SK-N-SH (cell line): ENCODE results near the gene SLCO2B1. TPM values are rescaled to one million over a fixed set of nuclear protein-coding genes. Genes with fewer than 3 reads are reported as not detected.

ENCODE experiments used
- CTCF ChIA-PET: fragments of 300-600, 350-600 bp; formaldehyde crosslinking; extraction: SDS; loops from one replicate; lab custom pipeline; 2021; lab: Yijun Ruan, JAX
- POLR2A ChIA-PET: fragments of 350-600 bp; sonication (Branson Sonifier 250); formaldehyde crosslinking; extraction: SDS; loops from one replicate; lab custom pipeline; 2020; ENCODE audit warnings: antibody characterized with exemption, inconsistent platforms; lab: Yijun Ruan, JAX
- DNase-seq: peaks from one replicate; pipeline ENCODE4 v3.0.0; 2012
- H2AFZ ChIP-seq: fragments of 200-600 bp; sonication (generic); 2 replicates; pipeline ENCODE4 v1.8.1; 2016; ENCODE audit warnings: antibody characterized with exemption, mild to moderate bottlenecking, low read depth
- H3F3A ChIP-seq: fragments of 200-600 bp; sonication (generic); replicated peaks from 2 replicates; pipeline ENCODE3; 2016; ENCODE audit warnings: antibody characterized with exemption, mild to moderate bottlenecking; ENCODE audit not compliant: insufficient read depth
- H3K27ac ChIP-seq, 2 experiments: fragments of 200-500 bp in 1 of 2; fragments of 200-600 bp in 1 of 2; sonication (Bioruptor generic) in 1 of 2; sonication (generic), shearing (Covaris generic) in 1 of 2; 2 replicates each; pipeline versions ENCODE4 v1.5.1 to v1.6.1; 2014 to 2016; ENCODE audit warnings: low read depth in 2 of 2, inconsistent platforms in 1 of 2, low read length in 1 of 2, mild to moderate bottlenecking in 1 of 2, mixed read lengths in 1 of 2
- H3K27me3 ChIP-seq: fragments of 200-600 bp; sonication (generic), shearing (Covaris generic); 2 replicates; pipeline ENCODE4 v1.6.1; 2016; ENCODE audit warnings: mixed run types; ENCODE audit not compliant: insufficient read depth
- H3K36me3 ChIP-seq, 2 experiments: fragments of 200-500 bp in 1 of 2; fragments of 200-600 bp in 1 of 2; sonication (Bioruptor generic) in 1 of 2; sonication (generic) in 1 of 2; replicated peaks in 1 of 2; 2 replicates each; pipeline versions ENCODE3 to v1.5.1; 2014 to 2016; ENCODE audit warnings: low read length in 1 of 2, mild to moderate bottlenecking in 1 of 2; ENCODE audit not compliant: insufficient read depth in 2 of 2, control insufficient read depth in 1 of 2
- H3K4me1 ChIP-seq, 2 experiments: fragments of 200-500 bp in 1 of 2; fragments of 200-600 bp in 1 of 2; sonication (Bioruptor generic) in 1 of 2; sonication (generic), shearing (Covaris generic) in 1 of 2; 2 replicates each; pipeline versions ENCODE4 v1.5.1 to v1.6.1; 2014 to 2016; ENCODE audit warnings: low read depth in 1 of 2, low read length in 1 of 2, mixed run types in 1 of 2; ENCODE audit not compliant: insufficient read depth in 2 of 2, control insufficient read depth in 1 of 2
- H3K4me2 ChIP-seq: fragments of 200-600 bp; sonication (generic), shearing (Covaris generic); 2 replicates; pipeline ENCODE4 v1.6.1; 2017; ENCODE audit warnings: mixed run types
- H3K4me3 ChIP-seq, 2 experiments: fragments of 200-500 bp in 1 of 2; fragments of 200-600 bp in 1 of 2; sonication (Bioruptor generic) in 1 of 2; sonication (generic), shearing (Covaris generic) in 1 of 2; 2 replicates each; pipeline versions ENCODE4 v1.5.1 to v1.8.1; 2014 to 2016; ENCODE audit warnings: low read depth in 2 of 2, inconsistent platforms in 1 of 2, low read length in 1 of 2, mild to moderate bottlenecking in 1 of 2, mixed read lengths in 1 of 2, moderate library complexity in 1 of 2
- H3K79me2 ChIP-seq: fragments of 200-600 bp; sonication (generic); 2 replicates; pipeline ENCODE4 v1.8.1; 2017; ENCODE audit warnings: mild to moderate bottlenecking; ENCODE audit not compliant: insufficient read depth
- H3K9ac ChIP-seq: fragments of 200-600 bp; sonication (generic); 2 replicates; pipeline ENCODE4 v1.6.1; 2017; ENCODE audit warnings: mixed run types
- H3K9me2 ChIP-seq: fragments of 200-600 bp; sonication (generic); 2 replicates; pipeline ENCODE4 v1.6.1; 2017; ENCODE audit warnings: mixed run types
- H3K9me3 ChIP-seq: fragments of 200-600 bp; sonication (generic); 2 replicates; pipeline ENCODE4 v1.6.1; 2017; ENCODE audit warnings: mixed run types, mild to moderate bottlenecking, moderate library complexity
- H4K20me1 ChIP-seq: fragments of 200-600 bp; sonication (generic); 2 replicates; pipeline ENCODE4 v1.6.1; 2017; ENCODE audit warnings: mild to moderate bottlenecking, mixed run types; ENCODE audit not compliant: insufficient read depth
- GATA2 ChIP-seq: sonication (generic); formaldehyde crosslinking; IDR thresholded peaks from 2 replicates; pipeline ENCODE4 v1.5.0; 2020; ENCODE audit warnings: mild to moderate bottlenecking, missing genetic modification reagents
- JUND ChIP-seq: IDR thresholded peaks from 2 replicates; pipeline ENCODE4 v1.4.0; 2012
- MXI1 ChIP-seq: IDR thresholded peaks from 2 replicates; pipeline ENCODE4 v1.6.1; 2012; ENCODE audit warnings: mild to moderate bottlenecking, low read depth, low read length, improper control_type of control experiment
- RAD21 ChIP-seq: IDR thresholded peaks from 2 replicates; pipeline ENCODE4 v1.6.1; 2012; ENCODE audit warnings: mild to moderate bottlenecking, low read length
- REST ChIP-seq: IDR thresholded peaks from 2 replicates; pipeline ENCODE4 v1.6.1; 2012; ENCODE audit warnings: mild to moderate bottlenecking, low read depth, low read length, moderate library complexity
- RFX5 ChIP-seq: IDR thresholded peaks from 2 replicates; pipeline ENCODE4 v1.6.1; 2012; ENCODE audit warnings: mild to moderate bottlenecking, improper control_type of control experiment, low read length
- WGBS: methylation state at CpG from one replicate; pipeline ENCODE4 v1.1.6; 2017; ENCODE audit warnings: low lambda C conversion rate; 5-methylcytosine and 5-hydroxymethylcytosine counted together
- polyA plus RNA-seq, 3 experiments: library from polyadenylated mRNA; depleted of rRNA; stranded (reverse); fragments of >200 nt; gene quantifications; 2 replicates each; pipeline ENCODE4 v1.2.3, GENCODE V29; 2012

The SLCO2B1 gene
- polyA plus RNA-seq, 1 of the 3 experiments (the other 2 are of a cell fraction), result 0.18 TPM

GRCh38 chr11:75149766-75150465 lies 991 bp upstream of the SLCO2B1 start:
- Histone ChIP-seq H3K27ac (no peak overlapping the region), H3K9me2 (no peaks in the 10 kb centered on the region), H2AFZ (no peak overlapping the region), H3K4me2 (no peak overlapping the region), H3K27me3 (0 out of 2 replicates have a peak, but pooled peaks cover 8% of the 10 kb centered on the region), H3K9ac (no peak overlapping the region), H3F3A (no peaks in the 10 kb centered on the region), H4K20me1 (no peaks in the 10 kb centered on the region), H3K9me3 (no peaks in the 10 kb centered on the region), H3K4me1 (peaks cover 0 to 16% of the 10 kb centered on the region in 2 experiments; a peak in 1 of 4 replicates), H3K79me2 (no peaks in the 10 kb centered on the region), H3K36me3 (no peaks in the 10 kb centered on the region), H3K4me3 (no peak overlapping the region)
- POLR2A ChIA-PET, result interaction anchor here (1.1 kb wide), 1 partner anchor 65 kb away, joined by 4 read pairs; no protein-coding TSS in a partner anchor
- no peak for DNase-seq
- 52% methylated on average over 4 of the region's 4 CpGs for WGBS
- CTCF ChIA-PET, result interaction anchor here (0.6 to 25.0 kb wide), 5 partner anchors 7 to 1033 kb away, joined by 3 to 1115 read pairs (median 76); partner anchors contain the start of gene TPBGL
- no peak for TF ChIP-seq MXI1

- H3K36me3 ChIP-seq, result no peaks in the 10 kb centered on the region
- TF ChIP-seq RFX5, result no peak
- no peak for TF ChIP-seq JUND
- TF ChIP-seq RAD21, result no peak
- no peak for TF ChIP-seq REST
- no peak for TF ChIP-seq MXI1
- TF ChIP-seq GATA2 (CRISPR knock-in tag), result no peak
- H4K20me1 ChIP-seq, result no peaks in the 10 kb centered on the region
- H3K9me2 ChIP-seq, result no peaks in the 10 kb centered on the region
- no peak overlapping the region for H3K9ac ChIP-seq
- no peaks in the 10 kb centered on the region for H3F3A ChIP-seq
- 0 out of 2 replicates have a peak, but pooled peaks cover 8% of the 10 kb centered on the region for H3K27me3 ChIP-seq
- no peak overlapping the region for H3K4me3 ChIP-seq
- H2AFZ ChIP-seq, result no peak overlapping the region
- 49% methylated on average over 13 of the region's 13 CpGs for WGBS
- ChIA-PET CTCF (interaction anchor here (7.4 to 25.0 kb wide), 3 partner anchors 9 to 93 kb away, joined by 76 to 1115 read pairs (median 630); partner anchors contain the start of gene TPBGL), POLR2A (no interaction called here)
- DNase-seq, result no peak
- no peaks in the 10 kb centered on the region for H3K9me3 ChIP-seq
- no peaks in the 10 kb centered on the region for H3K79me2 ChIP-seq
- H3K27ac ChIP-seq, result no peak overlapping the region
- no peak overlapping the region for H3K4me2 ChIP-seq
- H3K4me1 ChIP-seq, result peaks cover 0 to 15% of the 10 kb centered on the region in 2 experiments; a peak in 1 of 4 replicates
These were observed 590 bp downstream of the SLCO2B1 start for GRCh38 chr11:75151346-75152047.
